Ovary (tissue), 3 donors: Measurements from ENCODE around the gene RNF223.

ENCODE experiments used
- EP300 ChIP-seq: sonication (generic); formaldehyde crosslinking; IDR thresholded peaks from one replicate; pipeline ENCODE4 v1.6.1; 2017; ENCODE audit warnings: antibody characterized with exemption
- POLR2A ChIP-seq: fragments of 450-650 bp; IDR thresholded peaks from one replicate; pipeline ENCODE4 v1.6.1; 2017; ENCODE audit warnings: antibody characterized with exemption, mild to moderate bottlenecking, moderate library complexity
- TF ChIP-seq, protein P1 (sequence below), 3 donors: fragments of 450-650 bp in 2 of 3; fragments of 200-600 bp in 1 of 3; IDR thresholded peaks; one replicate each; pipeline versions ENCODE4 v1.5.1 to v1.8.0; 2016 to 2022; ENCODE audit warnings: antibody characterized with exemption in 3 of 3, mild to moderate bottlenecking in 1 of 3
- donor health status: DM: no; HTN: no; CAD: no.

DNA sequence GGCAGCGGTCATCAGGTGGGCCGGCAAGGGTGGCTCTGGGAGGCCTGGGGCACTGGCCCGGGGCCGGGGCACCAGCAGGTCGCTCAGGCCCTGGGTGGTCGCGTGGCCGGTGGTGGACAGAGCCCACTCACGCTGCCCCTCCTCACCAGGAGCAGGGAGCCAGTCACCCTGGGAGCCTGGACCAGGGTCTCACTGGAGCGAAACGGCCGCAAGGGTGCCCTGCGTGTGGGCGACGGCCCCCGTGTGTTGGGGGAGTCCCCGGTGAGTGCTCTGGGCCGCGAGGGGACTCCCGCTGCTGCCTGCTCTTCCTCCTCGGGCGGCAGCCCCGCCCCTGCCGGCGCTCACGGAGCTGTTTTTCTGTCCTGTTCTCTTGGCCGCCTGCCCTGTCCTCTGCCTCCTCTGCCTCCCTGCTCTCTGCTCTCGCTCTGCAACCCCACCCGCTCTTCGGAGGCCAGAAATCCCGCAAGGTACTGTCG lies 23.5 kb downstream of the RNF223 start:
- TF ChIP-seq EP300 (no peak), POLR2A (no peak)
- TF ChIP-seq, protein P1, sequence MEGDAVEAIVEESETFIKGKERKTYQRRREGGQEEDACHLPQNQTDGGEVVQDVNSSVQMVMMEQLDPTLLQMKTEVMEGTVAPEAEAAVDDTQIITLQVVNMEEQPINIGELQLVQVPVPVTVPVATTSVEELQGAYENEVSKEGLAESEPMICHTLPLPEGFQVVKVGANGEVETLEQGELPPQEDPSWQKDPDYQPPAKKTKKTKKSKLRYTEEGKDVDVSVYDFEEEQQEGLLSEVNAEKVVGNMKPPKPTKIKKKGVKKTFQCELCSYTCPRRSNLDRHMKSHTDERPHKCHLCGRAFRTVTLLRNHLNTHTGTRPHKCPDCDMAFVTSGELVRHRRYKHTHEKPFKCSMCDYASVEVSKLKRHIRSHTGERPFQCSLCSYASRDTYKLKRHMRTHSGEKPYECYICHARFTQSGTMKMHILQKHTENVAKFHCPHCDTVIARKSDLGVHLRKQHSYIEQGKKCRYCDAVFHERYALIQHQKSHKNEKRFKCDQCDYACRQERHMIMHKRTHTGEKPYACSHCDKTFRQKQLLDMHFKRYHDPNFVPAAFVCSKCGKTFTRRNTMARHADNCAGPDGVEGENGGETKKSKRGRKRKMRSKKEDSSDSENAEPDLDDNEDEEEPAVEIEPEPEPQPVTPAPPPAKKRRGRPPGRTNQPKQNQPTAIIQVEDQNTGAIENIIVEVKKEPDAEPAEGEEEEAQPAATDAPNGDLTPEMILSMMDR (IDR thresholded peaks at IDR 0.05) = no peak
